GM13977 (cell line): ENCODE results near the gene CACNG7.

Experiments
- DNase-seq: peaks from one replicate; pipeline ENCODE4 v3.0.0; 2012; ENCODE audit warnings: low spot score
- in situ Hi-C: fragments of 300-500 bp; cut with MboI; formaldehyde crosslinking; loops from one replicate; pipeline ENCODE4 v1.12.0; 2022; ENCODE audit warnings: low sequenced_read_pairs, low pct_unique_long_range_greater_than_20kb, mixed read lengths, inconsistent platforms; ENCODE audit not compliant: unreplicated experiment
- TF ChIP-seq, protein P1 (sequence below): IDR thresholded peaks from 2 replicates; pipeline ENCODE4 v1.5.1; 2012; ENCODE audit warnings: mild to moderate bottlenecking, control low read depth; ENCODE audit not compliant: insufficient read depth; ENCODE audit errors: extremely low read depth, missing control alignments

The CACNG7 gene

DNA sequence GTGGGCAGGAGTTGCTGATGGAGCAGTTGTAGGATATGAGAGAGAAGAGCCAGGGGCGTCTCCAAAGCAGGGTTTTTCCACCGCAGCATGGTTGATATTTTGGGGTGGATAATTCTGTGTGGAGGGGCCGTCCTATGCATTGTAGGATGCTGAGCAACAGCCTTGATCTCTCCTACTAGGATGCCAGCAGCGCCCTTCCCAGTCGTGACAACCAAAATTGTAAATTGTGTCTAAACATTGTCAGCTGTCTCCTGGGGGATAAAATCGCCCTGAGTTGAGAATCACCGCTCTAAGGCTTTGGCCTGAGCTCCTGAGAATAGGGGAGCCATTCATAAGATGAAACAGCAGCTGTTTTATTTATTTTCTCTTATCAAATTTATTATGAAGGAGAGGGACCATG is 57.9 kb downstream of the CACNG7 start:
- TF ChIP-seq, protein P1, sequence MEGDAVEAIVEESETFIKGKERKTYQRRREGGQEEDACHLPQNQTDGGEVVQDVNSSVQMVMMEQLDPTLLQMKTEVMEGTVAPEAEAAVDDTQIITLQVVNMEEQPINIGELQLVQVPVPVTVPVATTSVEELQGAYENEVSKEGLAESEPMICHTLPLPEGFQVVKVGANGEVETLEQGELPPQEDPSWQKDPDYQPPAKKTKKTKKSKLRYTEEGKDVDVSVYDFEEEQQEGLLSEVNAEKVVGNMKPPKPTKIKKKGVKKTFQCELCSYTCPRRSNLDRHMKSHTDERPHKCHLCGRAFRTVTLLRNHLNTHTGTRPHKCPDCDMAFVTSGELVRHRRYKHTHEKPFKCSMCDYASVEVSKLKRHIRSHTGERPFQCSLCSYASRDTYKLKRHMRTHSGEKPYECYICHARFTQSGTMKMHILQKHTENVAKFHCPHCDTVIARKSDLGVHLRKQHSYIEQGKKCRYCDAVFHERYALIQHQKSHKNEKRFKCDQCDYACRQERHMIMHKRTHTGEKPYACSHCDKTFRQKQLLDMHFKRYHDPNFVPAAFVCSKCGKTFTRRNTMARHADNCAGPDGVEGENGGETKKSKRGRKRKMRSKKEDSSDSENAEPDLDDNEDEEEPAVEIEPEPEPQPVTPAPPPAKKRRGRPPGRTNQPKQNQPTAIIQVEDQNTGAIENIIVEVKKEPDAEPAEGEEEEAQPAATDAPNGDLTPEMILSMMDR = no peak
- in situ Hi-C loops = no loop called here
- no peak for DNase-seq

DNA sequence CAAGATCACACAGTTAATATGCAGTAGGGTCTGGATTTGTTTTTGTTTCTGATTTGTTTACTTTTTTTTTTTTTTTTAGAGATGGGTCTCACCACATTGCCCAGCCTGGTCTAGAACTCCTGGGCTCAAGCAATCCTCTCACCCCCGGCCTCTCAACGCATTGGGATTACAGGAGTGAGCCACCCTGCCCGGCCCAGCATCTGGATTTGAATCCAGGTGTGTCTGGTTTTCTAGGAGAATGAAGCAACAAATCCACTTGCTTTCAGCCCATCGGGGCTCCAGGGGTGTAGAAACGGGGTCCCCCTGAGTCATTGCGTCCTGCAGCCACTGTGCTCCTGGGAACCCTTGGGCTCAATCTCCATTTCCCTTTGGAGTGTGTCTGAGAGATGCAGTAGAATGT is 60.3 kb downstream of the CACNG7 start:
- no peak for DNase-seq
- in situ Hi-C loops = no loop called here
- TF ChIP-seq, protein P1 = no peak

DNA sequence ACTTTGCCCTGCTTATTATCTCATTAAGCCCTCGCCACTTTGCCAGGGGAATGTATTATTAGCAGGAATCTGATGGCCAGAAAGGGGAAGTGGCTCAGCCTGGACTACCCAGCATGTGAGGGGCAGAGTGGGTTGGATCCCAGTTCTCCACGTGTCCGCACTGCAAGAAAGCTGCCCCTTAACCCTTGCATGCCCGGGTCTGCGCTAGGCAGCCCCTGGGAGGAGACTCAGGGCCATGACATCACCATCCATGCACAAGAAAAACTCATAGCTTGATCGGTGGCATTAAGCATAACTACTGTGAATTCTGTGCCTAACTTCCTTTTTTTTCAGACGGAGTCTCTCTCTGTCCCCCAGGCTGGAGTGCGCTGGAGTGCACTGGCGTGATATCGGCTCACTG is 62.6 kb downstream of the CACNG7 start:
- in situ Hi-C loops = no loop called here
- no peak for DNase-seq
- TF ChIP-seq, protein P1 = no peak

DNA sequence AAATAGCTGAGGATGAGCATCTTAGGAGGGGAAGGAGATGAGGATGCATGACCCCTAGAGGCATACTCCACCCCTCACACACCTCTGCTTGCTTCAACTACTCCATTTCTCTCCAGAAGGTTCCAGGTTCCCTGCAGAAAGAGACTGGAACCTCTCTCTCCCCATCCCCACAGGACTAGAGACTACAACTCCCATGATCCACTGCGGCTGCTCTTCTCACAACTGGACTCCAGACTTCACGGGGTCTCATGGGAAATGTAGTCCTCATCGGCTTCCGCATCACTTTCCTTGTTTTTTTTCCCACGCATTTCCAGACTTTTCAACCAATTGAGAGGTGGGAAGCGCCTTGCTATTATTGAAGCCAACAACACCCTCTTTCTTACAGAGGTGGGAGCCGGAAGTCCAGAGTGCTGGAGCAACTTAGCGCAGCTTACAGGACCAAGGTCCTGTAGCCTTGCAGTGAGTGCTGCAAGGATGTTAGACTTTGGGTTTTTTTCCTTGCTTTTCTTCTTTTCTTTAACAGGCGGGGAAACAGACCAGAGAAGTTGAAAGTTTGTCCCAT is 68.4 kb downstream of the CACNG7 start:
- in situ Hi-C loops = no loop called here
- TF ChIP-seq, protein P1 = no peak
- DNase-seq = no peak

DNA sequence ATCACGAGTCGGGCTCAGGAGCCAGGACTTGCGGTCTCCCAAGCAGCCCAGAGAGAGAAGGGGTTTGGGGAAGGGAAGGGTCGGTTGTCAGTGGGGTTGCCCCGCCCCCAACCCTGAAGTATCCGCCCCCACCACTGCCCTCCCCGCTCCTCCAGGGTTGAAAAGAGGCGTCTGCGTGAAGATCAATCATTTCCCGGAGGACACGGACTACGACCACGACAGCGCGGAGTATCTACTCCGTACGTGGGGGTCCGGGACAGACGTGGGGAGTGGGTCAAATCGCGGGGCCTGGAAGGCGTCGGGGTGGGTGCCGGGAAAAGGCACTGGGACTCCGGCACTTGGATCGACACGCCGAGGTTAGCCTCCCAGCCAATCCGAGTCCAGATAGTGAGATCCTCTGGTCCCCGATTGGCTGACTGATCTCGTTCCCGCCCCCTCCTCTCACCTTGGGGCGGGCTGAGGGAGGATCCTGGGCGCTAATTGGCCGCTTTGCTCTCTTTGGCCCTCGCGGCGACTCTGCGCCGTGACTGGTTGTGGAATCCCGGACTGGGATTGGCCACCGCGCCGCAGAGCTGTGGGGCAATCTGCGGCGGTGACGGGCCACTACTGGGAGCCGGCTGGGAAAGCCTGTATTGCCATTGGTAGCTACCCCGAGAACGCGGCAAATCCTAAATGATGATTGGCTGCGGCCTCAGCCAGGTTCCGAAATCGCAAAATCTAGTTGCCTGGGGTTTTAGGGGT is 69.1 kb downstream of the CACNG7 start:
- DNase-seq = no peak
- in situ Hi-C loops = no loop called here
- TF ChIP-seq, protein P1 = no peak

DNA sequence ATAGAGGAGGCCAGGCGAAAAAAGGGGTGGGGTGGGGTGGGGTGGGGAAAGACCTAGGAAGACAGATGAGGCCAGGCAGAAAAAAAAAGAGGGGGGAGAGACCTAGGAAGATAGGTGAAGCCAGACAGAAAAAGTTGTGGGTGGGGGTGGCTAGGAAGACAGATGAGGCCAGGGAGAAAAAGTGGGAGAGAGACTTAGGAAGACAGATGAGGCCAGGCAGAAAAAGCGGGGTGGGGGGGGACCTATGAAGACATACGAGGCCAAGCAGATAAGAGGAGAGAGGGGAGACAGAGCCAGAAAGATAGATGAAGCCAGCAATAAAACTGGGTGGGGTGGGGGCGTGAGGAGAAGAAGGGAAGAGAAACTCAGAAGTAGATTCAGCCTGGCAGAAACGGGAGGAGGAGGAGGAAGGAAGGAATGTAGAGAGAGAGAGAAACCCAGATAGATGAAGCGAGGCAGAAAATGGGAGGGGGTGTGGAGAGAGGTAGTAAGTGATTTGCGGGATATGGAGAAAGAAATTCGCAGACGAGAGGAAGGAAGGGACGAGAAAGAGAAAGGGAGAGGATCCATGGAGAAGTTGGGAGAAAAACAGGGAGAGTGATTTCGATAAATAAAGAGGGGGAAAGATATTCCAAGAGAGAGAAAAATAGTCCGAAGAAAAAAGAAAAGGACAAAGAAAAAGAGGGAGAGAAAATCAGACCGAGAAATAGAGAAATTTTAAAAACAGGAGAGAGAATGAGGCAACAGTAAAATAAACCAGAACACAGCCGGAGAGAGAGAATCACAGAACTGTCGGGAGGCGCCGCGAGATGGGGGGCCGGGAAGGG is 70.1 kb downstream of the CACNG7 start:
- in situ Hi-C loops = no loop called here
- no peak for DNase-seq
- TF ChIP-seq, protein P1 = no peak
